Measurements from ENCODE around the gene KCNK10. TPM values are rescaled to one million over a fixed set of nuclear protein-coding genes. Genes with fewer than 3 reads are reported as not detected.

Gene KCNK10
- total and polyA plus RNA-seq, 7 donors = under 0.01 TPM; not detected in 6

- peaks cover 0 to 22% (median 5%) of the 10 kb centered on the region in 3 donors for H3K27me3 ChIP-seq (ENCODE audit: insufficient read depth in 3 of 3, low read length in 2 of 3)
- no peak for DNase-seq
- intact Hi-C loops (cut with DNase I) = no loop called here
Measured at GRCh38 chr14:88316521-88316920, 6.5 kb downstream of the KCNK10 start.

GRCh38 chr14:88312257-88312656, 10.8 kb downstream of the KCNK10 start:
- Histone ChIP-seq H3K4me1 (no peaks in the 10 kb centered on the region), H3K27me3 (ENCODE audit: insufficient read depth in 3 of 3, low read length in 2 of 3) (peaks cover 0 to 2% (median 0%) of the 10 kb centered on the region in 3 donors), H3K9me3 (peaks cover 4% of the 10 kb centered on the region), H3K4me3 (no peak overlapping the region), H3K36me3 (ENCODE audit: insufficient read depth in 1 of 2, low read depth in 1 of 2) (no peaks in the 10 kb centered on the region), H3K27ac (no peak overlapping the region)
- ATAC-seq (no peak), DNase-seq (no peak)
- 72 to 77% (median 74%) methylated on average over 6 of the region's 6 CpGs for WGBS, 3 donors
- no peak for TF ChIP-seq CTCF (IDR thresholded peaks at IDR 0.05)
- intact Hi-C loops (cut with DNase I) = no loop called here

More at GRCh38 chr14:88316521-88316920, 6.5 kb downstream of the KCNK10 start:
- H3K9me3 ChIP-seq = peaks cover 4% of the 10 kb centered on the region
- no peaks in the 10 kb centered on the region for H3K36me3 ChIP-seq (ENCODE audit: insufficient read depth in 1 of 2, low read depth in 1 of 2)
- H3K4me3 ChIP-seq = no peak overlapping the region
- no peak overlapping the region for H3K27ac ChIP-seq
- no peaks in the 10 kb centered on the region for H3K4me1 ChIP-seq
- no peak for ATAC-seq
- no peak for TF ChIP-seq CTCF (IDR thresholded peaks at IDR 0.05)

GRCh38 chr14:88311780-88312179, 11.3 kb downstream of the KCNK10 start:
- peaks cover 4% of the 10 kb centered on the region for H3K9me3 ChIP-seq
- H3K4me1 ChIP-seq = no peaks in the 10 kb centered on the region
- H3K4me3 ChIP-seq = no peak overlapping the region
- no peak for TF ChIP-seq CTCF (IDR thresholded peaks at IDR 0.05)
- peaks cover 0 to 2% (median 0%) of the 10 kb centered on the region in 3 donors for H3K27me3 ChIP-seq (ENCODE audit: insufficient read depth in 3 of 3, low read length in 2 of 3)
- WGBS, 3 donors = 67 to 75% (median 67%) methylated on average over 3 of the region's 3 CpGs
- intact Hi-C loops (cut with DNase I) = no loop called here
- no peaks in the 10 kb centered on the region for H3K36me3 ChIP-seq (ENCODE audit: insufficient read depth in 1 of 2, low read depth in 1 of 2)
- DNase-seq (no peak), ATAC-seq (no peak)
- H3K27ac ChIP-seq = no peak overlapping the region

- intact Hi-C loops (cut with DNase I) = no loop called here
- TF ChIP-seq CTCF (IDR thresholded peaks at IDR 0.05) = no peak
- ATAC-seq (no peak), DNase-seq (no peak)
- H3K27me3 ChIP-seq (ENCODE audit: insufficient read depth in 3 of 3, low read length in 2 of 3) = peaks cover 0 to 2% (median 0%) of the 10 kb centered on the region in 3 donors
- 32 to 40% (median 37%) methylated on average over 4 of the region's 4 CpGs for WGBS, 3 donors
- H3K36me3 ChIP-seq (ENCODE audit: insufficient read depth in 1 of 2, low read depth in 1 of 2) = no peaks in the 10 kb centered on the region
- H3K4me1 ChIP-seq = no peaks in the 10 kb centered on the region
- peaks cover 4% of the 10 kb centered on the region for H3K9me3 ChIP-seq
- H3K27ac ChIP-seq = no peak overlapping the region
- H3K4me3 ChIP-seq = no peak overlapping the region
Measured at GRCh38 chr14:88310449-88310848, 12.6 kb downstream of the KCNK10 start.

DNA sequence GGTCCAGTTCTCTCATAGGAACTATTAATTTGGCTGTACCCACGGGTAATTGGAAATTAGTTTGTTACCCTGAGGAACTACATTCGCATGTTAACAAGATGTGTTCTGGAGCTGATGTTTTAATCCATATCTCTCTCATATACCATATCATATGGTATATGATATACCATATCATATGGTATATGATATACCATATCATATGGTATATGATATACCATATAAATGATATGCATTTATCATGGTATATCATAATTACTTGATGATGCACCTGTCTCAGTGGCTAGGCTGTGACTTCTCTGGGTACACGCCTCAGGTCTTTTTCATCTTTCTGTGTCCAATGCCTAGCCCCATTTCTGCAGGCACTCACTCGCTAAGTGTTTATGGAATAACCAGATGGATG, 13.0 kb downstream of the KCNK10 start:
- Histone ChIP-seq H3K9me3 (peaks cover 4% of the 10 kb centered on the region), H3K4me3 (no peak overlapping the region), H3K4me1 (no peaks in the 10 kb centered on the region), H3K27me3 (ENCODE audit: insufficient read depth in 3 of 3, low read length in 2 of 3) (peaks cover 0 to 2% (median 0%) of the 10 kb centered on the region in 3 donors), H3K36me3 (ENCODE audit: insufficient read depth in 1 of 2, low read depth in 1 of 2) (no peaks in the 10 kb centered on the region), H3K27ac (no peak overlapping the region)
- 82 to 87% (median 83%) methylated on average over 4 of the region's 4 CpGs for WGBS, 3 donors
- DNase-seq = no peak
- no peak for ATAC-seq
- no peak for TF ChIP-seq CTCF (IDR thresholded peaks at IDR 0.05)
- intact Hi-C loops (cut with DNase I) = no loop called here
